ENCODE results near the gene CLASP1. TPM values are rescaled to one million over a fixed set of nuclear protein-coding genes. Genes with fewer than 3 reads are reported as not detected.
"Not testable (repeated sequence)": the region's sequence is repeated elsewhere in the genome, so short reads cannot be mapped to it uniquely, and the experiment has no call there.

Gene CLASP1
- total RNA-seq, 1 donor from 2014 or later = 51.4 TPM

GRCh38 chr2:121662656-121663055 lies 13.4 kb upstream of the CLASP1 start:
- no peak for DNase-seq (ENCODE audit: low spot score)

GRCh38 chr2:121659933-121660332 lies 10.7 kb upstream of the CLASP1 start:
- no peak for DNase-seq (ENCODE audit: low spot score)

GRCh38 chr2:121658393-121658792 lies 9.1 kb upstream of the CLASP1 start:
- not testable (repeated sequence) for DNase-seq (ENCODE audit: low spot score)

GRCh38 chr2:121653035-121653434 lies 3.8 kb upstream of the CLASP1 start:
- DNase-seq (ENCODE audit: low spot score) = no peak

GRCh38 chr2:121650315-121650930 lies 1.2 kb upstream of the CLASP1 start:
- DNase-seq (ENCODE audit: low spot score) = no peak

- DNase-seq (ENCODE audit: low spot score) = peak; percentile 97
These were observed 493 bp upstream of the CLASP1 start for GRCh38 chr2:121649596-121650314.

GRCh38 chr2:121648206-121649148 lies 785 bp downstream of the CLASP1 start:
- peak; percentile 36 for DNase-seq (ENCODE audit: low spot score)

- no peak for DNase-seq (ENCODE audit: low spot score)
These were observed 1.9 kb downstream of the CLASP1 start for GRCh38 chr2:121647396-121647795.

- no peak for DNase-seq (ENCODE audit: low spot score)
These were observed 4.5 kb downstream of the CLASP1 start for GRCh38 chr2:121644715-121645114.

- DNase-seq (ENCODE audit: low spot score) = no peak
These were observed 5.4 kb downstream of the CLASP1 start for GRCh38 chr2:121643877-121644276.

GRCh38 chr2:121640380-121641316 lies 8.6 kb downstream of the CLASP1 start:
- no peak for DNase-seq (ENCODE audit: low spot score)

GRCh38 chr2:121639846-121640245 lies 9.4 kb downstream of the CLASP1 start:
- DNase-seq (ENCODE audit: low spot score) = not testable (repeated sequence)

- no peak for DNase-seq (ENCODE audit: low spot score)
These were observed 10.9 kb downstream of the CLASP1 start for GRCh38 chr2:121638333-121638732.

- no peak for DNase-seq (ENCODE audit: low spot score)
These were observed 13.9 kb downstream of the CLASP1 start for GRCh38 chr2:121635371-121635770.

- DNase-seq (ENCODE audit: low spot score) = no peak
These were observed 14.6 kb downstream of the CLASP1 start for GRCh38 chr2:121634354-121635307.

- no peak for DNase-seq (ENCODE audit: low spot score)
These were observed 15.8 kb downstream of the CLASP1 start for GRCh38 chr2:121633463-121633862.

GRCh38 chr2:121627525-121628050 lies 21.7 kb downstream of the CLASP1 start:
- no peak for DNase-seq (ENCODE audit: low spot score)

GRCh38 chr2:121626777-121627524 lies 22.3 kb downstream of the CLASP1 start:
- peak; percentile 40 for DNase-seq (ENCODE audit: low spot score)

GRCh38 chr2:121625953-121626352 lies 23.3 kb downstream of the CLASP1 start:
- DNase-seq (ENCODE audit: low spot score) = no peak
